IMR-90 (cell line): ENCODE results near the gene PCDHA1.
"Not testable (repeated sequence)": the region's sequence is repeated elsewhere in the genome, so short reads cannot be mapped to it uniquely, and the experiment has no call there.

Experiments
- MAZ ChIP-seq: IDR thresholded peaks from 2 replicates; pipeline ENCODE4 v1.6.1; 2012; ENCODE audit warnings: low read depth, mild to moderate bottlenecking, low read length, improper control_type of control experiment, moderate library complexity, borderline replicate concordance
- MXI1 ChIP-seq: IDR thresholded peaks from 2 replicates; pipeline ENCODE4 v1.6.1; 2012; ENCODE audit warnings: low read depth, mild to moderate bottlenecking, low read length, moderate library complexity, borderline replicate concordance
- POLR2A ChIP-seq: IDR thresholded peaks from 2 replicates; pipeline ENCODE4 v1.6.1; 2012; ENCODE audit warnings: mild to moderate bottlenecking, low read depth, low read length
- RAD21 ChIP-seq: IDR thresholded peaks from 2 replicates; pipeline ENCODE4 v1.6.1; 2012; ENCODE audit warnings: low read length, improper control_type of control experiment
- TF ChIP-seq, protein P1 (sequence below): conservative IDR thresholded peaks from 2 replicates; pipeline ENCODE4 v1.5.1; 2012; ENCODE audit warnings: mild to moderate bottlenecking, low read depth, low read length, improper control_type of control experiment

- TF ChIP-seq, protein P1, sequence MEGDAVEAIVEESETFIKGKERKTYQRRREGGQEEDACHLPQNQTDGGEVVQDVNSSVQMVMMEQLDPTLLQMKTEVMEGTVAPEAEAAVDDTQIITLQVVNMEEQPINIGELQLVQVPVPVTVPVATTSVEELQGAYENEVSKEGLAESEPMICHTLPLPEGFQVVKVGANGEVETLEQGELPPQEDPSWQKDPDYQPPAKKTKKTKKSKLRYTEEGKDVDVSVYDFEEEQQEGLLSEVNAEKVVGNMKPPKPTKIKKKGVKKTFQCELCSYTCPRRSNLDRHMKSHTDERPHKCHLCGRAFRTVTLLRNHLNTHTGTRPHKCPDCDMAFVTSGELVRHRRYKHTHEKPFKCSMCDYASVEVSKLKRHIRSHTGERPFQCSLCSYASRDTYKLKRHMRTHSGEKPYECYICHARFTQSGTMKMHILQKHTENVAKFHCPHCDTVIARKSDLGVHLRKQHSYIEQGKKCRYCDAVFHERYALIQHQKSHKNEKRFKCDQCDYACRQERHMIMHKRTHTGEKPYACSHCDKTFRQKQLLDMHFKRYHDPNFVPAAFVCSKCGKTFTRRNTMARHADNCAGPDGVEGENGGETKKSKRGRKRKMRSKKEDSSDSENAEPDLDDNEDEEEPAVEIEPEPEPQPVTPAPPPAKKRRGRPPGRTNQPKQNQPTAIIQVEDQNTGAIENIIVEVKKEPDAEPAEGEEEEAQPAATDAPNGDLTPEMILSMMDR, result not testable (repeated sequence)
- not testable (repeated sequence) for TF ChIP-seq POLR2A, MAZ, MXI1, RAD21
These were observed 1.5 kb downstream of the PCDHA1 start for GRCh38 chr5:140787422-140787821.
